BJ (cell line): Measurements from ENCODE around the gene ADGRF5. TPM values are rescaled to one million over a fixed set of nuclear protein-coding genes. Genes with fewer than 3 reads are reported as not detected.

Source experiments
- CTCF ChIA-PET: fragments of 350-600 bp; formaldehyde crosslinking; extraction: SDS; loops from one replicate; lab custom pipeline; 2021; ENCODE audit warnings: antibody characterized with exemption, inconsistent platforms; lab: Yijun Ruan, JAX
- POLR2A ChIA-PET: fragments of 300-600 bp; sonication (Branson Sonifier 250); formaldehyde crosslinking; extraction: SDS; loops from one replicate; lab custom pipeline; 2021; ENCODE audit warnings: antibody characterized with exemption; lab: Charles Lee
- DNase-seq: peaks from one replicate; pipeline ENCODE4 v3.0.0-alpha.2; 2011; ENCODE audit warnings: low read depth
- H3K27me3 ChIP-seq: 2 replicates; pipeline ENCODE4 v1.6.0; 2011; ENCODE audit warnings: low read length; ENCODE audit not compliant: control insufficient read depth, insufficient read depth
- H3K36me3 ChIP-seq: 2 replicates; pipeline ENCODE4 v1.5.1; 2011; ENCODE audit warnings: low read length; ENCODE audit not compliant: control insufficient read depth, insufficient read depth
- H3K4me3 ChIP-seq: 2 replicates; pipeline ENCODE4 v1.5.1; 2011; ENCODE audit warnings: low read depth, mild to moderate bottlenecking, control low read depth, low read length
- polyA plus RNA-seq: library from polyadenylated mRNA; depleted of rRNA; stranded (reverse); fragments of >200 nt; gene quantifications from 2 replicates; pipeline ENCODE4 v1.2.3, GENCODE V29; 2011
- TF ChIP-seq, protein P1 (sequence below): IDR thresholded peaks from 2 replicates; pipeline ENCODE4 v1.5.1; 2011; ENCODE audit warnings: low read depth, mild to moderate bottlenecking, control low read depth, inconsistent platforms, low read length, moderate library complexity; ENCODE audit not compliant: insufficient read depth

The ADGRF5 gene
- polyA plus RNA-seq, 1 experiment: not detected

DNA sequence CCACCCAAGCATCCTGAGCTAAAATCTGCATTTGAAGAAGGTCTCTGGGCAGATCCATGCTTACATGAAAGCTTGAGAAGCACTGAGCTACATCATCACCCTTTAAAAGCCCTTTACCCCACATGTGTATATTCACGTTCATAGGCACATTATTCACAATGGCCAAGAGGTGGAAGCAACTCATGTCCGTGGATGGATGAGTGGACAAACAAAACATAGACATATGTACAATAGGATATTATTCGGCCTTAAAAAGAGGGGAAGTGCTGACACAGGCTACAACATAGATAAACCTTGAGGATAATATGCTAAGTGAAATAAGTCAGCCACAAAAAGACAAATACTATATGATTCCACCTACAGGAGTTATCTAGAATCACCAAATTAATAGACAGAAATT lies 17.6 kb downstream of the ADGRF5 start:
- H3K36me3 ChIP-seq: no peaks in the 10 kb centered on the region
- H3K4me3 ChIP-seq: no peak overlapping the region
- TF ChIP-seq, protein P1, sequence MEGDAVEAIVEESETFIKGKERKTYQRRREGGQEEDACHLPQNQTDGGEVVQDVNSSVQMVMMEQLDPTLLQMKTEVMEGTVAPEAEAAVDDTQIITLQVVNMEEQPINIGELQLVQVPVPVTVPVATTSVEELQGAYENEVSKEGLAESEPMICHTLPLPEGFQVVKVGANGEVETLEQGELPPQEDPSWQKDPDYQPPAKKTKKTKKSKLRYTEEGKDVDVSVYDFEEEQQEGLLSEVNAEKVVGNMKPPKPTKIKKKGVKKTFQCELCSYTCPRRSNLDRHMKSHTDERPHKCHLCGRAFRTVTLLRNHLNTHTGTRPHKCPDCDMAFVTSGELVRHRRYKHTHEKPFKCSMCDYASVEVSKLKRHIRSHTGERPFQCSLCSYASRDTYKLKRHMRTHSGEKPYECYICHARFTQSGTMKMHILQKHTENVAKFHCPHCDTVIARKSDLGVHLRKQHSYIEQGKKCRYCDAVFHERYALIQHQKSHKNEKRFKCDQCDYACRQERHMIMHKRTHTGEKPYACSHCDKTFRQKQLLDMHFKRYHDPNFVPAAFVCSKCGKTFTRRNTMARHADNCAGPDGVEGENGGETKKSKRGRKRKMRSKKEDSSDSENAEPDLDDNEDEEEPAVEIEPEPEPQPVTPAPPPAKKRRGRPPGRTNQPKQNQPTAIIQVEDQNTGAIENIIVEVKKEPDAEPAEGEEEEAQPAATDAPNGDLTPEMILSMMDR: no peak
- POLR2A ChIA-PET: no interaction called here
- CTCF ChIA-PET: interaction anchor here (1.0 kb wide), 1 partner anchor 11 kb away, joined by 3 read pairs; no protein-coding TSS in a partner anchor
- no peak for DNase-seq
- H3K27me3 ChIP-seq: peaks cover 4% of the 10 kb centered on the region

DNA sequence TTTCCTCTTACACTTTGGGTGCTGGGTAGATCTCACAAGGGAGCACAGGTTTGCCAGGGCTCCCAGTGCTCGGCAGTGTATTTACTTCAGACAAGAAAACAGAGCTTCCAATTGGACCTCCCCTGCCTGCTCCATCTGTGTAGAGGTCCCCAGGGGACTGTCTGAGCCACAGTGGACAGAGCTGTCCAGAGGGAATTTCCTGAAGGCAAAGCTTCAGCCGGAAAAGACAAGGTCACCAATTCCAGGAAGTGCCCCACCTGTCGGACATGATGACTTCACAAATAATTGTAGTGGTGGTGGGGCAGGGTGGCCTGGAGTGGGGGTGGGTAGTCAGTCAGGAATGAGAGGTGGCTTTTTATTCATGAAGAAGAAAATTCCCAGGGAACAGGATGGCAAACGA lies 18.6 kb downstream of the ADGRF5 start:
- DNase-seq: no peak
- Histone ChIP-seq H3K36me3 (no peaks in the 10 kb centered on the region), H3K4me3 (no peak overlapping the region), H3K27me3 (peaks cover 4% of the 10 kb centered on the region)
- TF ChIP-seq, protein P1: no peak
- ChIA-PET CTCF (interaction anchor here (1.0 kb wide), 1 partner anchor 12 kb away, joined by 3 read pairs; no protein-coding TSS in a partner anchor), POLR2A (no interaction called here)

DNA sequence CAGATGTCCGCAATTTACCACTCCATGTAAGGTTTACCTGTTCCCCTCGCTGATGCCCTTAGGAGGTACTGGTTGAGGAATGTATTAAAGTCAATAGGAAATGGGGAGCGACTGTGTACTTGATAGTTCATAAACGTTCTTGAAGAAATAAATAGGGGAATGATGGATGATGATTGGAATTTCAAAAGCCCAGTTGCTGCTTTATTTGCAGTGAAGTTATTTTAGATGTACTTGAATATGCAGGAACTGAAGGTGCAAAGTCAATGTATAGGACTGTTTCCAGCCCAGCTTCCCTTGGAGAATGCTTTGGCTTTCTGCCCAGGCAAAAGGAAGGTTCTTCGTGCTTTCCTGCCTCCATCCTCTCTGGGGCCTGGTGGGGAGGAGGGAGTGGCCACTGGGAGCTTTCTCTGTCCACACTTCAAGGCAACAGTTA lies 19.8 kb downstream of the ADGRF5 start:
- ChIA-PET POLR2A (no interaction called here), CTCF (no interaction called here)
- Histone ChIP-seq H3K27me3 (peaks cover 3% of the 10 kb centered on the region; the same call in 1 of the 2 replicates), H3K36me3 (no peaks in the 10 kb centered on the region), H3K4me3 (no peak overlapping the region)
- TF ChIP-seq, protein P1: no peak
- no peak for DNase-seq

DNA sequence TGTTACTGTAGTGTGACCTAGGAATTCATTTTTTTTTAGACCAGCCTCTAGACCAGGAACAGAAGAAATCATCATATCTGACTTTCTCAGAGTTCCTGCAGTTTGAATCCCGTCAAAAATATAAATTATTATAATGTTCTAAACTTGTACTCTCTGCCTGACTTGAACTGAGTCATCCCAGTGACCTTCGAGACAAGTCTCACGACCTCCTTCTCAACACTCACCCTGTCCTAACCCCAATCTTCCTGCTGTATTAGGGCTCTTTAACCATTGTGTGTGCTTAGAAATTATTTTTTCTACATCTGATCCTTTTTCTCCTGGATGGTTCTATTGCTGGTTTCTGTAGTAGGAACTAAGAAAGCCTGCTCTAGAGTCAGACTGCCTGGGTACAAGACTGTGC lies 21.5 kb downstream of the ADGRF5 start:
- DNase-seq: no peak
- no peaks in the 10 kb centered on the region for H3K36me3 ChIP-seq
- ChIA-PET POLR2A (no interaction called here), CTCF (no interaction called here)
- H3K4me3 ChIP-seq: no peak overlapping the region
- peaks cover 3% of the 10 kb centered on the region; the same call in 1 of the 2 replicates for H3K27me3 ChIP-seq
- TF ChIP-seq, protein P1: no peak

DNA sequence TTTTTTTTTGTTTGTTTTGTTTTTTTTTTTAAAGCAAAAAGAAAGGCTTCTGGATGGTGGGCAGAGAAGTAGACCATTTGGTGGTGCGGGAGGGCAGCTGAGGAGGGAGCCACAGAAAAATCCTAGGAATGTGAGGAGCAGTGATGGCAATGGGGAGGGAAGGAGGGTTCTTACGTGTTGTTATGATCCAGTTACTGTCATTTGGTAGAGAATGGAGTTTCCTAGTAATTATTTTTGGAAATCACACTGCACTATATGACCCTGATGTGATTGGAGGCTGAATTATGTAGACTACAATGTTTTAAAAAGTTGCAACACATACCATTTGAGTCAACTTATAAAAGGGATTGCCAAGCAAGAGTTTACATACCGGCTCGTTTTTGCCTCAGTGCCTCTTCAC lies 22.1 kb downstream of the ADGRF5 start:
- TF ChIP-seq, protein P1: no peak
- Histone ChIP-seq H3K36me3 (no peaks in the 10 kb centered on the region), H3K4me3 (no peak overlapping the region), H3K27me3 (peaks cover 3% of the 10 kb centered on the region; the same call in 1 of the 2 replicates)
- POLR2A ChIA-PET: no interaction called here
- CTCF ChIA-PET: no interaction called here
- no peak for DNase-seq
